Activated T-cell treated with anti-CD3 and anti-CD28 coated beads for 48 hours (primary cell): ENCODE results near the gene UBN2.

Experiments
- DNase-seq: peaks from one replicate; pipeline ENCODE4 v3.0.0-alpha.2; 2020; ENCODE audit warnings: low read depth

Gene UBN2

GRCh38 chr7:139351027-139351426 lies 120.0 kb downstream of the UBN2 start:
- DNase-seq: no peak

- no peak for DNase-seq
These were observed 123.7 kb downstream of the UBN2 start for GRCh38 chr7:139354729-139355128.

GRCh38 chr7:139355320-139355719 lies 124.3 kb downstream of the UBN2 start:
- no peak for DNase-seq
